Effector memory CD8-positive, alpha-beta T cell (primary cell): ENCODE measurements around the gene TFDP2.
A peak's percentile ranks its signal among the peaks of the same experiment; 100 is the strongest.
"Not testable (repeated sequence)": the region's sequence is repeated elsewhere in the genome, so short reads cannot be mapped to it uniquely, and the experiment has no call there.

Experiments used
- ATAC-seq: fragments of 150-1000 bp; cut with Tn5 transposase; replicated peaks from 2 replicates; pipeline ENCODE4 v1.10.0; 2021; ENCODE audit warnings: mild to moderate bottlenecking, moderate library complexity
- DNase-seq, 3 experiments: peaks; one replicate each; pipeline ENCODE4 v3.0.0; 2021
- H3K27ac Mint-ChIP-seq, 2 donors: one replicate each; pipeline ENCODE4 v1.8.0; 2022; ENCODE audit warnings: mild to moderate bottlenecking in 2 of 2, mixed read lengths in 2 of 2, moderate library complexity in 2 of 2
- H3K27me3 Mint-ChIP-seq, 2 donors: one replicate each; pipeline ENCODE4 v1.8.0; 2022; ENCODE audit warnings: mixed read lengths in 2 of 2
- H3K36me3 Mint-ChIP-seq: one replicate; pipeline ENCODE4 v1.8.0; 2022; ENCODE audit warnings: mild to moderate bottlenecking, moderate library complexity, mixed read lengths; ENCODE audit not compliant: insufficient read depth
- H3K4me1 Mint-ChIP-seq, 2 donors: one replicate each; pipeline ENCODE4 v1.8.0; 2022; ENCODE audit warnings: low read depth in 2 of 2, mixed read lengths in 2 of 2
- H3K4me3 Mint-ChIP-seq, 2 donors: one replicate each; pipeline ENCODE4 v1.8.0; 2022; ENCODE audit warnings: mild to moderate bottlenecking in 2 of 2, mixed read lengths in 2 of 2, moderate library complexity in 2 of 2
- H3K9me3 Mint-ChIP-seq, 2 donors: one replicate each; pipeline ENCODE4 v1.8.0; 2022; ENCODE audit warnings: mixed read lengths in 2 of 2

Gene TFDP2

DNA sequence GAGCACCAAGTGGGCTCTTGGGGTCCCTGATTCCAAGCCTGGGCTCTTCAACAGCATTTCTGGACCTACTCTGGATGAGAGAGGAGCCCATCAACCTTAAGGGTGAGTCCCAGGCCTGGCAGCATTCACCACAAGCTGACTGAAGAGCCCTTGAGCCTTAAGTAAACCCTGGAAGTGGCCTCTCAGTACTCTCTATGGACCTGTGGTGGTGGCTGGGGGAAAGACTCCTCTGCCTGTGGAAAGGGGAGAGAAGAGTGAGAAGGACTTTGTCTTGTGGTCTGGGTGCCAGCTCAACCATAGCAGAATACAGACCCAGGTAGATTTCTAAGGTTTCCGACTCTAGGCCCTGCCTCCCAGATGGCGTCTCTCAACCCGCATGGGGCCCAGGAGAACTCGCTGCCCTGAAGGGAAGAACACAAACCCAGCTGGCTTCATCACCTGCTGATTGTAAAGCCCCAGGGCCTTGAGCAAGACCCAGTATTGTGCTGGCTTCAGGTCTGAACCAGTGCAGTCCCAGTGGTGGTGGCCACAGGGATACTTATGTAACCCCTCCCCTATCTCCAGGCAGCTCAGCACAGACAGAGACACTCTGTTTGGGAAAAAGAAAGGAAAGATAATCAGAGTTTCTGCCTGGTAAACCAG lies 71.4 kb downstream of the TFDP2 start:
- ATAC-seq = no peak
- no peak for DNase-seq
- Mint-ChIP-seq H3K4me1 (peaks cover 2 to 16% of the 10 kb centered on the region in 2 donors), H3K4me3 (no peak overlapping the region), H3K27ac (no peak overlapping the region), H3K36me3 (no peaks in the 10 kb centered on the region), H3K9me3 (no peaks in the 10 kb centered on the region), H3K27me3 (no peaks in the 10 kb centered on the region)

DNA sequence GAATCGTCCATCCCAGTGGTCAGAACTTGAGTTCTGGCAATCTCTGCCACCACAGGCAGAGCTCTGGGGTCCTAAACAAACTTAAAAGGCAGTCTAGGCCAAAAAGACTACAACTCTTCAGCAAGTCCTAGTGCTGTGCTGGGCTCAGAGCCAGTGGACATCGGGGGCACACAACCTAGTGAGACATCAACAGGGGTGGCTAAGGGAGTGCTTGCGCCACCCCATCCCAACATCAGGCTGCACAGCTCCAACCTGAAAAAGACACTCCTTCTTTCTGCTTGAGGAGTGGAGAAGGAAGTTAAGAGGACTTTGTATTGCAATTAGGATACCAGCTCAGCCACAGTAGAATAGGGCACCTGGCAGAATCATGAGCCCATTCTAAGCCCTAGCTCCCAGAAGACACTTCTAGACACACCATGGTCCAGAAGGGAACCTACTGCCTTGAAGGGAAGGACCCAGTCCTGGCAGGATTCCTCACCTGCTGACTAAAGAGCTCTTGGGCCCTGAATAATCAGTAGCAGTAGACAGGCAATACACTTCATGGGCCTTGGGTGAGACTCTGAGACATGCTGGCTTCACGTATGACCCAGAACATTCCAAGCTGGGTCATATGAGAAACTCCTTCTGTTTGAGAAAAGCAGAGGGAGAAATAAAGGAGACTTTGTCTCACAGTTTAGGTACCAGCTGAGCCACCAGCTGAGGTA lies 72.0 kb downstream of the TFDP2 start:
- H3K9me3 Mint-ChIP-seq = no peaks in the 10 kb centered on the region
- H3K4me3 Mint-ChIP-seq = no peak overlapping the region
- no peaks in the 10 kb centered on the region for H3K27me3 Mint-ChIP-seq
- no peak overlapping the region for H3K27ac Mint-ChIP-seq
- H3K36me3 Mint-ChIP-seq = no peaks in the 10 kb centered on the region
- ATAC-seq (no peak), DNase-seq (no peak)
- H3K4me1 Mint-ChIP-seq = peaks cover 0 to 16% of the 10 kb centered on the region in 2 donors

DNA sequence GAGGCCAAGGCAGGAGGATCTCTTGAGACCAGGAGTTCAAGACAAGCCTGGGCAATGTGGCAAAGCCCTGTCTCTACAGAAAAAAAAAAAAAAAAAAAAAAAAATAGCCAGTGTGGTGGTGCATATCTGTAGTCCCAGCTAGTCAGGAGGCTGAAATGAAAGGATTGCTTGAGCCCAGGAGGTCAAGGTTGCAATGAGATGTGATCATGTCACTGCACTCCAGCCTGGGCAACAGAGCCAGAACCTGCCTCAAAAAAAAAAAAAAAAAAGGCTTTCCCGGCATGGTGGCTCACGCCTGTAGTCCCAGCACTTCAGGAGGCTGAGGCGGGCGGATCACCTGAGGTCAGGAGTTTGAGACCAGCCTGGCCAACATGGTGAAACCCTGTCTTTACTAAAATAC lies 73.7 kb downstream of the TFDP2 start:
- not testable (repeated sequence) for H3K36me3 Mint-ChIP-seq, H3K9me3 Mint-ChIP-seq, ATAC-seq, H3K4me3 Mint-ChIP-seq, DNase-seq, H3K27me3 Mint-ChIP-seq
- Mint-ChIP-seq H3K27ac (peak overlapping the region in 1 of 2 donors; percentile 29), H3K4me1 (peaks cover 0 to 16% of the 10 kb centered on the region in 2 donors)

DNA sequence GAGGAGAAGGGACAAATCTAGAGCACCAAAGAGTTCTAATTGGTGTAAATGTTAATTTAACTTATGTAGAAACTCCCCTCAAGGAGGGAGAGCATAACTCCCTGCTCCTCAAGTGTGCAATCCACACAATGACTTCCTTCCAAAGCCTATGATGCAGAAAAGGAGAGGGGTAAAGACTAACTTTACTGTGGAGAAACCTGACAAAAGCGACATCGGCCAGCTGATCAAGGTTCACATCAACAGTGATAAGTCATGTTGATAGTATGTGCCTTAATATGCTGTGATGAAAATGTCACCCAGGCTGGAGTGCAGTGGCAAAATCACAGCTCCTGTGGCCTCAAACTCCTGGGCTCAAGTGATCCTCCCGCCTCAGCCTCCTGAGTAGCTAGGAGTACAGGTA lies 76.5 kb downstream of the TFDP2 start:
- H3K27ac Mint-ChIP-seq = no peak overlapping the region
- no peak overlapping the region for H3K4me3 Mint-ChIP-seq
- ATAC-seq (no peak), DNase-seq (no peak)
- peaks cover 6% of the 10 kb centered on the region for H3K36me3 Mint-ChIP-seq
- no peaks in the 10 kb centered on the region for H3K27me3 Mint-ChIP-seq
- H3K9me3 Mint-ChIP-seq = no peaks in the 10 kb centered on the region
- H3K4me1 Mint-ChIP-seq = peaks cover 0 to 3% of the 10 kb centered on the region in 2 donors

GRCh38 chr3:142065932-142066331 lies 83.4 kb downstream of the TFDP2 start:
- Mint-ChIP-seq H3K27me3 (no peaks in the 10 kb centered on the region), H3K4me1 (no peaks in the 10 kb centered on the region), H3K36me3 (peaks cover 4% of the 10 kb centered on the region), H3K9me3 (no peaks in the 10 kb centered on the region), H3K27ac (no peak overlapping the region), H3K4me3 (no peak overlapping the region)
- DNase-seq (no peak), ATAC-seq (no peak)

DNA sequence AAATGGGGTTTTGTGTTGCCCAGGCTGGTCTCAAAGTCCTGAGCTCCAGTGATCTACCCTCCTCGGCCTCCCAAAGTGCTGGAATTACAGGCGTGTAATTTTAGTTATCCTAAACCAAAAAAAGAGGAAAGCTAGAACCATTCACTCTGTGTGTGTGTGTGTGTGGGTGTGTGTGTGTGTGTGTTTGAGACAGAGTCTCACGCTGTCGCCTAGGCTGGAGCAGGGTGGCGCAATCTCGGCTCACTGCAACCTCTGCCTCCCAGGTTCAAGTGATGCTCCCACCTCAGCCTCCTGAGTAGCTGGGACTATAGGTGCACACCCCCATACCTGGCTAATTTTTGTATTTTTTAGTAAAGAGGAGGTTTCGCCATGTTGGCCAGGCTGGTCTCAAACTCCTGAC lies 84.0 kb downstream of the TFDP2 start:
- H3K4me1 Mint-ChIP-seq = no peaks in the 10 kb centered on the region
- DNase-seq (no peak), ATAC-seq (no peak)
- H3K36me3 Mint-ChIP-seq = no peaks in the 10 kb centered on the region
- no peak overlapping the region for H3K4me3 Mint-ChIP-seq
- no peak overlapping the region for H3K27ac Mint-ChIP-seq
- no peaks in the 10 kb centered on the region for H3K27me3 Mint-ChIP-seq
- H3K9me3 Mint-ChIP-seq = no peaks in the 10 kb centered on the region

GRCh38 chr3:142064454-142064853 lies 84.9 kb downstream of the TFDP2 start:
- H3K36me3 Mint-ChIP-seq = no peaks in the 10 kb centered on the region
- no peaks in the 10 kb centered on the region for H3K9me3 Mint-ChIP-seq
- no peak overlapping the region for H3K27ac Mint-ChIP-seq
- no peaks in the 10 kb centered on the region for H3K4me1 Mint-ChIP-seq
- H3K4me3 Mint-ChIP-seq = no peak overlapping the region
- DNase-seq (no peak), ATAC-seq (no peak)
- no peaks in the 10 kb centered on the region for H3K27me3 Mint-ChIP-seq

DNA sequence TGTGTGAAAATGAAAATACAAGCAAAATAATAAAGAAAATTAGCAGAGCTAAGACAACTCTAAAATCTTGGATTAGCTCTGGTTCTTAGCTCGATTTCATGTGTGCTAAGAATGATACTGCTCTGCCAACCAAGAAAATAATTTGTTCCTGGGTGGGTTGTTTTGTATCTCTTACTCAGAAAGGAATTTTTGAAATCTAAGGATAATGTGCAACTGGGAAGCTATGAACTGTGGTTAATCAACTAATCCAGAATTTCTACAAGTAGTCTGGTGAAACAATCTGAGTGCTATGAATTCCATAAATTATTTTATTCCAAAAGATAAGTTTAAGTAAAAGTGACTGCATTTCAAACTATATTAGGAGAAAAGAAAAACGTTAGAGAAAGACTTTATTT lies 92.0 kb downstream of the TFDP2 start:
- Mint-ChIP-seq H3K36me3 (peaks cover 4% of the 10 kb centered on the region), H3K9me3 (no peaks in the 10 kb centered on the region), H3K4me1 (no peaks in the 10 kb centered on the region), H3K27ac (no peak overlapping the region), H3K27me3 (no peaks in the 10 kb centered on the region), H3K4me3 (no peak overlapping the region)
- no peak for ATAC-seq
- DNase-seq = no peak

DNA sequence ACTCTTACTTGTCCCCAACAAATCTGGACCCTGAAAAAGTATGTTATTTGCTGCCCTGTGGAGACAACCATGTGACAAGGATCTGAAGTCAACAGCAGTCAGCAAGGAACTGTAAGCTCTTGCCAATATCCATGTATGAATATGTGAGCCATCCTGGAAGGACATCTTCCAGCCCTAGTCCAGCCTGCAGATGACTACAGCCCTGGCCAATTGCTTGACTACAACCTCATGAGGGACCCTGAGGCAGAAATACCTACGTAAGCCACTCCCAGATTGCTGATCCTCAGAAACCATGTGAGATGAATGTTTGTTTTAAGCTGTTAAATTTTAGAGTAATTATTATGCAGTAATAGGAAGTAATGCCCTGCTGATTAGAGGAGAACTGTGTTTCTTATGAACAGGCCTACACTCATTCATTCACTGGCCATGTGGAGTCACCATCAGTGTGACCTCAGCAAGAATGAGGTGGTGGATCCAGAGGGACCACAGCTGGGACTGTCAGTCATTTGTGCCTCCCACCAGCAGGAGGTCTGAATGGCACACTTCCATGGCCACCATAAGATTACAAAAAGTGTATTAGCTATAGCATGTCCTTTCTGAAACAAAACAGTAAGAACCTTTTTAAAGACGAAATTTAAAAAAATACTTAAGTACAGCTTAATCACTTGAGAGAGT lies 92.6 kb downstream of the TFDP2 start:
- H3K4me3 Mint-ChIP-seq = no peak overlapping the region
- H3K9me3 Mint-ChIP-seq = no peaks in the 10 kb centered on the region
- peaks cover 7% of the 10 kb centered on the region for H3K36me3 Mint-ChIP-seq
- ATAC-seq = no peak
- no peak overlapping the region for H3K27ac Mint-ChIP-seq
- H3K4me1 Mint-ChIP-seq = no peaks in the 10 kb centered on the region
- H3K27me3 Mint-ChIP-seq = no peaks in the 10 kb centered on the region
- no peak for DNase-seq

DNA sequence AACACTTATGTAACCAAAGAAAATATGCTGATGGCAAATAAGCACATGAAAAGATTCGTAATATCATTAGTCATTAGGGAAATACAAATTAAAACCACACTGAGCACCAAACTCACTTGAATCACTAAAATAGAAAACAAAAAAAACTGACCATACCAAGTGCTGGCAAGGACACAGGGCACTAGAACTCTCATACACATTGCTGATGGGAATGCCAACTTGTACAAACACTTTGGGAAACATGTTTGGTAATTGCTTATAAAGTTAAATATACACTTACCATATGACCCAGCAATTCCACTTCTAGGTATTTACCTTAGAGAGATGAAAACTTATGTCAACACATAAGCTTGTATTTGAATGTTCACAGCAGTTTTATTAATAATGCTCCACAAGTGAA lies 95.5 kb downstream of the TFDP2 start:
- H3K27ac Mint-ChIP-seq = no peak overlapping the region
- H3K4me3 Mint-ChIP-seq = no peak overlapping the region
- H3K4me1 Mint-ChIP-seq = no peaks in the 10 kb centered on the region
- ATAC-seq (no peak), DNase-seq (no peak)
- H3K27me3 Mint-ChIP-seq = no peaks in the 10 kb centered on the region
- H3K9me3 Mint-ChIP-seq = no peaks in the 10 kb centered on the region
- H3K36me3 Mint-ChIP-seq = peaks cover 11% of the 10 kb centered on the region

- ATAC-seq (no peak), DNase-seq (no peak)
- Mint-ChIP-seq H3K36me3 (peaks cover 14% of the 10 kb centered on the region), H3K27ac (peak overlapping the region in 1 of 2 donors; percentile 64), H3K27me3 (no peaks in the 10 kb centered on the region), H3K9me3 (no peaks in the 10 kb centered on the region), H3K4me1 (no peaks in the 10 kb centered on the region), H3K4me3 (no peak overlapping the region)
Observed at GRCh38 chr3:142053244-142053643, 96.1 kb downstream of the TFDP2 start.

GRCh38 chr3:142051351-142051750 lies 98.0 kb downstream of the TFDP2 start:
- Mint-ChIP-seq H3K9me3 (no peaks in the 10 kb centered on the region), H3K27ac (no peak overlapping the region), H3K4me1 (no peaks in the 10 kb centered on the region), H3K4me3 (no peak overlapping the region), H3K36me3 (peaks cover 14% of the 10 kb centered on the region), H3K27me3 (no peaks in the 10 kb centered on the region)
- DNase-seq (no peak), ATAC-seq (no peak)

- H3K4me1 Mint-ChIP-seq = no peaks in the 10 kb centered on the region
- H3K27me3 Mint-ChIP-seq = no peaks in the 10 kb centered on the region
- no peak overlapping the region for H3K4me3 Mint-ChIP-seq
- no peak for ATAC-seq
- H3K36me3 Mint-ChIP-seq = peaks cover 12% of the 10 kb centered on the region
- H3K27ac Mint-ChIP-seq = no peak overlapping the region
- H3K9me3 Mint-ChIP-seq = no peaks in the 10 kb centered on the region
- DNase-seq = no peak
Observed at GRCh38 chr3:142047021-142047369, 102.3 kb downstream of the TFDP2 start.
